Posterior vena cava (tissue), 2 donors: ENCODE measurements around the gene TTLL3. TPM values are rescaled to one million over a fixed set of nuclear protein-coding genes. Genes with fewer than 3 reads are reported as not detected.
"Not testable (repeated sequence)": the region's sequence is repeated elsewhere in the genome, so short reads cannot be mapped to it uniquely, and the experiment has no call there.

Source experiments
- DNase-seq: peaks from one replicate; pipeline ENCODE4 v3.0.0-alpha.2; 2020; ENCODE audit warnings: low spot score
- intact Hi-C, 2 donors: fragments of 100-400 bp; cut with DNase I; formaldehyde crosslinking; loops; one replicate each; pipeline versions ENCODE4 v1.14.1 to v1.14.2; 2022 to 2023
- long read RNA-seq, 2 donors: library from polyadenylated mRNA; unstranded; transcript quantifications; one replicate each; pipeline ENCODE4 v2.0.0, GENCODE V29; 2020 to 2021
- total RNA-seq, 2 donors: library from RNA; stranded (reverse); fragmentation: NEBNext Ultra II Directional; extraction: Animal tissue kit (Norgen Biotek cat#: 25700); gene quantifications; one replicate each; pipeline ENCODE4 v1.2.1, GENCODE V29; 2021
- donor health status: DM: yes; HTN: yes; CAD: no.
- donor health status: DM: yes; HTN: yes; CAD: no.

Gene TTLL3, protein sequence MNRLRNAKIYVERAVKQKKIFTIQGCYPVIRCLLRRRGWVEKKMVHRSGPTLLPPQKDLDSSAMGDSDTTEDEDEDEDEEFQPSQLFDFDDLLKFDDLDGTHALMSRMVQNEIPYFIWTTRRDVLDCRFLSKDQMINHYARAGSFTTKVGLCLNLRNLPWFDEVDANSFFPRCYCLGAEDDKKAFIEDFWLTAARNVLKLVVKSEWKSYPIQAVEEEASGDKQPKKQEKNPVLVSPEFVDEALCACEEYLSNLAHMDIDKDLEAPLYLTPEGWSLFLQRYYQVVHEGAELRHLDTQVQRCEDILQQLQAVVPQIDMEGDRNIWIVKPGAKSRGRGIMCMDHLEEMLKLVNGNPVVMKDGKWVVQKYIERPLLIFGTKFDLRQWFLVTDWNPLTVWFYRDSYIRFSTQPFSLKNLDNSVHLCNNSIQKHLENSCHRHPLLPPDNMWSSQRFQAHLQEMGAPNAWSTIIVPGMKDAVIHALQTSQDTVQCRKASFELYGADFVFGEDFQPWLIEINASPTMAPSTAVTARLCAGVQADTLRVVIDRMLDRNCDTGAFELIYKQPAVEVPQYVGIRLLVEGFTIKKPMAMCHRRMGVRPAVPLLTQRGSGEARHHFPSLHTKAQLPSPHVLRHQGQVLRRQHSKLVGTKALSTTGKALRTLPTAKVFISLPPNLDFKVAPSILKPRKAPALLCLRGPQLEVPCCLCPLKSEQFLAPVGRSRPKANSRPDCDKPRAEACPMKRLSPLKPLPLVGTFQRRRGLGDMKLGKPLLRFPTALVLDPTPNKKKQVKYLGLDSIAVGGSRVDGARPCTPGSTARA
- total RNA-seq, result 10 to 100 TPM; 24.9 to 44.4 TPM
- long read RNA-seq, donor 1, full-length matches to known transcripts, result 1 of 15 reads
- long read RNA-seq, donor 1, partial matches to known transcripts, result 7 of 15 reads
- long read RNA-seq, donor 1, other reads (novel, unspliced or antisense), result 7 of 15 reads
- long read RNA-seq, donor 2, partial matches to known transcripts, result 0 of 4 reads
- long read RNA-seq, donor 2, other reads (novel, unspliced or antisense), result 3 of 4 reads

DNA sequence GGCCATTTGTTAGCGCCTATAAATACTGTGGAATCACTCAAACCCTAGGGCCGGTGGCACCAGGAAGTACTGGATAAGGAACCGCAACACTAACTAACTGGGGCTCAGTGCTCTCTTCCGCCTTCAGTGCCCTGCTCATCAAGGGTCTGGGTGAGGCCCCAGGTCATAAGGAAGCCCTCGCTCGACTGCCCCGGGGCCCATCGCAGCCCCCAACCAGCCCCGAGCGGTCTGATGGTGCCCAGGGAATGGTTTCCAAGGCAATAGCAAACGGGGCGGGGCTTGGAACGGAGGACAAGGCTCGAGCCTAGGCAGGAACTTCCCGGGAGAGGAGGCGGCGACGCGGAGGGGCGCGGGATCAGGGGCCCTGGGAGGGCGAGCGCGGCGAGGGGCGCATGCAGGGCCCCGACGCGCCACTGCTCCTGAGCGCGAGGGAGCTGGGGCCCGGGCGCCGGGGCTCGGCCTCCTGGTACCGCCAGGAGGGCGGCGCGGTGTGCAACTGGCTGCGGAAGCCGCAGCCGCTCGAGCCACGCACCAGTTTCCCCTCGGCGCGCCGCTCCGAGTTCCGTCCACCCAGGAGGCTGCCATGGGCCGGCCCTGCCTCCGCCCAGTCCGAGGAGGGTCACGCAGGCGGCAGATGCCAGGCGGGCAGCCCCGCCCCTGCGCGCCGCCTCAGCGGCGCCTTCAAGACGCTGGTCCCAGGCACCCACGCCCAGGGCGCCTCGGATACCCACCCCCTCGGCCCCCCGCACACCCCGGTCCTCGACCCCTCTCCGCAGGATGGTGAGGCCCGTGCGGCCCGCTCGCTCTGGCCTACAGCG, at the start of gene TTLL3:
TTLL3 (plus strand) TSS at position 648 of the 818 bp plus-strand sequence. CDS start 400 bp downstream, outside the sequence.
- peak; percentile 94 for DNase-seq
- intact Hi-C loops, result no loop called here

DNA sequence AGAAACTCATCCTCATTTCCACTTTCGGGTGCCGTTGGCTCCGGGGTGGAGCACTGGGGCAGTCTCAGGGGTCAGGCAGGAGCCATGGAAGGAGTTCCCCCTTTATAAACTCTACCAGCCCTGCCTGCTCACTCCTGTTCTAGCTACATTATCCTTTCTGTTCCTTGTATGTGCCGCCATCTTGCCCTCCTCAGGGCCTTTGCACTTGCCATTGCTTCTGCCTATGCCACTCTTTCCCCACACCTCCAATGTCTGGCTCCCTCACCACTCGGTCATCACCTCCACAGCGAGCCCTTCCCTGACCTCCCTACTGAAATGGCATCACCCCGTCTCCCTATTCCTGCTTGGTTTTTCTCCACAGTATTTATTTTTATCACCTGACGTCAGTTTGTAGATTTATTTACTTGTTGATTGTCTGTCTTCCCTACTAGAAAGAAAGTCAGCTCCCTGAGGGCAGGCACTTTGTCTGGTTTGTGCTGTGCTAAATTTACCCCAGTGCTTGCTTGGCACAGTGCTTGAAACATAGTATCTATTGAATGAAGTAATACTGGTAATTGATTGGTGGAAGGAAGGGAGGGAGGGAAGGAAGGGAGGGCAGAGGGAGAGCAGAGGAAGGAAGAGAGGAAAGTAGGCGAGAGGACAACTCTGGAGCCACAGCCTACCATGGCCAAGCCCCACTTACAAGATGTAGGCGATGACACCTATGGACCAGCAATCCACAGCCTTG, 49.1 kb upstream of the TTLL3 start:
- intact Hi-C loops, result no loop called here
- DNase-seq, result no peak

DNA sequence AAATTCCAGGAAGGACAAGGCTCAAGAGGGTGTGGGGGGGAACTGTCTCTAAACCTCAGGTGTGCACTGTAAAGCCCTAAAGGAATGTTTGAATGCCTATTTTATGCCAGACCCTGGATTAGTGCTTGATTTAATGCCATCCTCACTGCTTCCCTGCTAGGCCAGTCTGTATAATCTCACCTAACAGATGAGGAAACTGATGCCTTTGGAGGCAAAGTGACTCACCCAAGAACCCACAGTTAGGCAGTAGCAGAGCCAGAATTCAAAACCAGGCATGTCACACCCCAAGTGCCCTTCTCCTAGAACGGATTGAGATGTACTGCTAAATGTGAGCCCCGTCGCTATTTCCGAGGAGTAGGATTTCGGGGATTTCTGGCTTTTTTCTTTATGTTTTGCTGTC, 48.1 kb upstream of the TTLL3 start:
- intact Hi-C loops, result no loop called here
- no peak for DNase-seq

DNA sequence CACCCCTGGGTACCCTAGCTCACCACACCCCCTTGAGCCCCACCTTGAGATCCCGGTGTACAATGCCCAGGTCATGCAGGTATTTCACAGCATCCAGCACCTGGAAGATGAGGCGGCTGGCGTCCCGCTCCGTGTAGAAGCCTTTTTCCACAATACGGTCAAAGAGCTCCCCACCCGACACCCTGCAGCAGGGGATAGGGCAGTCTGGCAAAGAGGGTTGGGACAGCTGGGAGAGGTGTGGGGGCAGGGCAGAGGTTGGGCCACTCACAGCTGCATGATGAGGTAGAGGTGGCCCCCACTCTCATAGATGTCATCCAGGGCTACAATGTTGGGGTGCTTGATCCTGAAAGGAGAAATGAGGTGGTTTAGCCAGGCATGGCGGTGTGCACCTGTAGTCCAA, 47.2 kb upstream of the TTLL3 start:
- intact Hi-C loops, result no loop called here
- DNase-seq, result no peak

DNA sequence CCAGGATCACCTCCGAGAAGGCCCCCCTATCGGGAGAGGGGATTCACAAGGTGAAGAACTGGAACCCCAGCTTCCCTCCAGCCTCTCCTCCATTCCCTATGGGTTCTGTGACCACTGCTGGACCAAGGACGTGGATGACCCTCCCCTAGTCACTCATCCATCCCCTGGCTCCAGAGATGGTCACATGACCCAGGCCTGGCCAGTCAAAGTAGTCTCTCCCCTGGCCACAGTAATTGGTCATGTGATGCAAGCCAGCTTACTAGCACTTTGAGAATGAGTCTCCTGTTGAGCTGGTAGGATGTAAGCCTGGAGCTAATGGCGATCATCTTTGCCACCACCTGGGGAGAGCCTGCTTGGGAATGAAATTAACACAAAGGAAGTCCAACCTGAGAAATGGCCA, 44.2 kb upstream of the TTLL3 start:
- no peak for DNase-seq
- intact Hi-C loops, result no loop called here

DNA sequence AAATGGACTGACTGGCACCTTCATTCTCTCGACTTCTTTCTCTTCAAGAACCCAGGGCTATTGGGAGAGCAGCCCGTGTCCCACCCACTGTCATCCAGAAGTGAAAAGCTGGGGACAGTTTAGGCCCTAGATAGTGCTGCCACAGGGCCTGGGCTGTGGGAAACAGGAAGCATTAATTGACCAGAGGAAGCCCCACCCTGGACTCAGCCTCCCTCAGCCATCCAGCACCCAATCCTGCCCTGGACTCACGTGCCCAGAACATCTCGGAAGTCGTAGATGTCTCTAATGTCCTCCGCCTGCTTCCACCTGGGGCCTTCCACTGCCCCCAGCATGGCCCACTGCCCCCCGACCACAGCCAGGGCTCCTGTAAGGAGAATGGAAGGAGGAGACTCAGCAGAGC, 42.6 kb upstream of the TTLL3 start:
- DNase-seq, result no peak
- intact Hi-C loops, result no loop called here

DNA sequence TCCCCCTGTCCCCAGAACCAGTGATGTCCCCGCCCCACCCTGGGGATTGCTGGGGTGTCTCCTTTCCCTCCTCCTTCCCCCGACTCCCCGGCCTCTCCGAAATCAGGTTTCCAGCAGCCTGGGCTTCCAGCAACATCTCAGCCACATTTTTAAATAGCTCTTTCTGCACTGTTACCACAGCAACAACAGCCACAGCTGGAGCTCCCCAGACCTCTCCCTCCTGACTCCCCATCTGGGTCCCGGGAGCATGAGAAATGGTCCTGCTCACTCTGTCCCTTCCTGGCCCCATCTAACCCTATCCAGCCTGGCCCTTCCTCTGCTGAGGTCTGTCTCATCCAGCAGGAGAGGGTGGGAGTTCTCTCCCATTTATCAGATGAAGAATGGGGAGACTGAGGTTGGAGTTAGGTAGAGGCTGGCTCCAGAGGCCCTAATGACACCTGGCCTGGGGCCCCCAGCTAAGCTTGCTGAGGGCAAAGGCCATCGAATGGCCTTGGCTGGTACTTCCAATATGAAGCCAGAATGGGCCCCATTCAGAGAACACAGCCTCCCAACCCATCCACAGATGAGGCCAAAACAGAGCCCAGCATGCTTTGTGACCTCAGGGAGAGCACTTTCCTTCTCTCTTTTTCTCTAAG, 41.8 kb upstream of the TTLL3 start:
- intact Hi-C loops, result no loop called here
- no peak for DNase-seq

DNA sequence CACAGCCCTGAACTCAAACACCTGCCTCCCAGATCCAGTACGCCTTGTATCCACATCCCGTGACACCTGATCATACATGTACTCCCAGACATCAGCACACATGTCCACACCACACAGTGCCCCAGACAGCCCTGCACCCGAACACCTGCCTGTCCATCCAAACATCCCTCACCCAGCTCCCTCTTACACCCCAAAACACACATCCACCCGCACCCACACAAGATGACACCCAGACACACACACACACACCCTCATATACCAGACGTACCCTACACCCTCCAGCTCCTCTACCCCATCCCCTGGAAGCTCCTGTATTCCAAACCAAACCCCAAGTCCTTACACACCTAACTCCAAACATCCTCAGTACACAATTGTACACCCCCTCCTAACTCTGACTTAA, 41.0 kb upstream of the TTLL3 start:
- no peak for DNase-seq
- intact Hi-C loops, result no loop called here

DNA sequence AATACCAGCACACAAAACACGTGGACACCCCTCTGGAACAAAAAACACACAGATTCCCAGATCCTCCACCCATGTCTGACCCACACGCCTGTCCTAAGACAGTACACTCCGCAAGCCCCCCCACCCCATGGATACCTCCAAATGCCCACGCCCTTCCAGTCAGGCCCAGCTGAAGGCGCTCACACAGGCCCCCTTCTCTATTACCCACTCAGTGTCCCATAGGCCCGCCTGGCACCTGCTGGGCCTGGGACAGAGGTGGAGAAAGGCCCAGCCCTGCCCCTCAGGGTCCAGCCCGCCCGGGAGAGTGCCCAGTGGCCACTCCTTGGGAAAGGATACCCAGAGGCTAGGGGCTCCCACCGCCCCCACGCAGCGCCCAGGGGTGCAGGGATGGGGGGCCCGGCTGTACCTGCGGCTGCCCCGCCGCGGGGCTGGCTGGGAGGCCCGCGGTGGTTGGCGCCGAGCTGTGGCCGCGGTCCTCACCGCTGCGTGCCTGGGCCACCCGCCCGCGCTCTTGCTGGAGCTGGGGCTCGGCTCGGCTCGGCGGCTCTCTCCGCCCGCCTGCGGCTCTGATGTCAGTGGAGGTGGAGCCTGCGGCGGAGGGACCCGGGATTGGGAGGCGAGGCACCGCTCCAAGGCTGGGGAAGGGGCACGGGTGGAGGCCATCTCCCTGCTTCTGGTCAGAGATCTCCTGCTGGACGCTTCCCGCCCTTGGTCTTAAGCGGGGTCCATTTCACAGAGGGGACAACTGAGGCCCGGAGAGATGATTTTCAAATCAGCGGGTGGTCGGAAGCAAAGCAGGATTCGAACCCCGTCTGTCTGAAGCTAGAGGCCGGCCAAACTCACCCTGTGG, 40.4 kb upstream of the TTLL3 start, which contains the start of gene CAMK1:
CAMK1 (minus strand) TSS at position 522 of the 850 bp plus-strand sequence. CDS start 2,198 bp downstream, outside the sequence.
- peak; percentile 94 for DNase-seq
- intact Hi-C loops, result no loop called here

DNA sequence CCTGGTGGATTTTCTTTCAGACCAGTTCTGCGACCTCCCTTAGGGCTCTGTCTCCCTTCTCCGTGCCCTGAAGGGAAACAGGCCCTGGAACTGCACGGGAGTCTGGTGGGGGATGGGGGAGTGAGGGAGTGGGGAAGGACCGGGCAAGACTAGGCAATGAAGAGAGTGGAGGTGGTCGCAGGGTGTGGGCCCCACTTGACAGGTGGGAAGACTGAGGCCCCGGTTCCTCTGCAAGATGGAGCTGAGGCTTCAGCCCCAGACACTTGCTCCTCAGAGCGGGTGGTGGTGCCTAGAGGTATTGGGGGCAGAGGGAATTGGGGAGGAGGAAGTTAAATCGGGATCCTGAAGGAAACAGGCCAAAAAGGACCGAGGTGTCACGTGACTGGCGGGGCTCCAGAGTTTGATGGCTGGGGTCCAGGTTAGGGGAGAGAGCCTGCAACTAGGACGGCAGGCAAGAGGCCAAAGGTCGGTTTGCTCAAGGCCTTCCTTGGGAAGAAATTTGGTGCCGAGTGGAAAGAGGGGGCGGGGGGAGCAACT, 39.7 kb upstream of the TTLL3 start:
- intact Hi-C loops, result no loop called here
- peak; percentile 95 for DNase-seq

DNA sequence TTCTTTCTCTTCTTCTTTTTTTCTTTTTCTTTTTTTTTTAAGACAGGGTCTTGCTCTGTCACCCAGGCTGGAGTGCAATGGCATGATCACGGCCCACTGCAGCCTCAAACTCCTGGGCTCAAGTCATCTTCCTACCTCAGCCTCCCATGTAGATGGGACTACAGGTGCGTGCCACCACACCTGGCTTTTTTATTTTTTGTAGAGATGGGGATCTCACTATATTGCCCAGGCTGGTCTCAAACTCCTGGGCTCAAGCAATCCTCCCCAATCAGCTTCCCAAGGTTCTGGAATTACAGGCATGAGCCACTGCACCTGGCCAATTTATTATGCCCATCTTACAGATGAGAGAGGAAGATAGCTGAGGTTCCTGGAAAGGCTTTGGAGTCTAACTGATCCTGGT, 39.1 kb upstream of the TTLL3 start:
- intact Hi-C loops, result not testable (repeated sequence)

DNA sequence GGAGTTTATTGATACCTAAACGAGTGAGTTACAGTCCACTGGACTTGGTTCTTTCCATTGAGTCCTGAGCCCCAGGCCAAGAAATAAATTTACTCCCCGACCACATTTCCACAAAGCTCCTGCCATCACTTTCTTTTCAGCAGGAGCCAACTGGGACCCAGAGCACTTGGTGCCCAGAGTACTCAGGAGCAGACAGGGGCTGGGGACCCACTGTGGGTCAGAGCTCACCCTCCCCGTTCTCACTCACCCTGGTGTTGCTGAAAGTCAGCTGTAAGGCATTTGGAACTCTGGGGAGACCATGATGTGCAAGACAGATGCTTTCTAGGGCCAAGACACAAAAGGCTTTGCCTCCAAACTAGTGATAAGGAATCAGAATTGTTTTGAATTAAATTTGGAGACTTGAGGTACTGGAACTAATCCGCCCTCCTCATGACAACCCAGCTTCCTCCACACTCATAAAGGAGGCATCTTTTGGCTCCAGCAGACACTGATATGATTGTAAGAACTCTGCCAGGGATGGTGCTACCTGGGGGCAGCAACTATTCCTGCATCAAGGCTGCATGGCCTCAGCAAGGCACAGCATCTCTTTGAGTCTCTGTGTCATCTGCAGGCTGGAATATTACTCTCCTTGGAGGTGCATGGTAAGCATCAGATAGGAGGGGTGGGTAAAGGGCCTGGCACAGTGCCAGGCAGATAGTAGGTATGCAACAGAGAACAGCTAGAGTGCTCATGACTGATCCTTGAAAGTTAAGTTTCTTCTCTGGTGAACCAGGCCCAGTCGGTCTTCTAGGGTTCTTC, 33.0 kb upstream of the TTLL3 start:
- intact Hi-C loops, result no loop called here
- DNase-seq, result no peak

More for the DNA sequence above, 39.1 kb upstream of the TTLL3 start:
- DNase-seq, result not testable (repeated sequence)

DNA sequence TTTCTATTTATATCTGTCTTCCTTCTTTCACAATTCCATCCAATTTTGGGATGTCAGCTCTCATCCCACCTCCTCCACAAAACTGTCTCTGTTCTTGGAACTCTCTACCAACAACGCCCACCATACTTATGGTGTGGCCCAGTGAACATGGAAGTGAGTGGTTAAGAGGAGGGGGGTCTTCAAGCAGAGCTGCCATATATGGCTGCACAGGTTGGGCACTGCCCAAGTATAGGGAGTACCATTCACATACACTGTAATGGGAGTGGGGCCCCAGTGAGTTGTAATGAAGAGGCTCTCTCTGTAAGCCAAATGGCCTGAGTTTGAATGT, 32.4 kb upstream of the TTLL3 start:
- DNase-seq, result no peak
- intact Hi-C loops, result no loop called here

DNA sequence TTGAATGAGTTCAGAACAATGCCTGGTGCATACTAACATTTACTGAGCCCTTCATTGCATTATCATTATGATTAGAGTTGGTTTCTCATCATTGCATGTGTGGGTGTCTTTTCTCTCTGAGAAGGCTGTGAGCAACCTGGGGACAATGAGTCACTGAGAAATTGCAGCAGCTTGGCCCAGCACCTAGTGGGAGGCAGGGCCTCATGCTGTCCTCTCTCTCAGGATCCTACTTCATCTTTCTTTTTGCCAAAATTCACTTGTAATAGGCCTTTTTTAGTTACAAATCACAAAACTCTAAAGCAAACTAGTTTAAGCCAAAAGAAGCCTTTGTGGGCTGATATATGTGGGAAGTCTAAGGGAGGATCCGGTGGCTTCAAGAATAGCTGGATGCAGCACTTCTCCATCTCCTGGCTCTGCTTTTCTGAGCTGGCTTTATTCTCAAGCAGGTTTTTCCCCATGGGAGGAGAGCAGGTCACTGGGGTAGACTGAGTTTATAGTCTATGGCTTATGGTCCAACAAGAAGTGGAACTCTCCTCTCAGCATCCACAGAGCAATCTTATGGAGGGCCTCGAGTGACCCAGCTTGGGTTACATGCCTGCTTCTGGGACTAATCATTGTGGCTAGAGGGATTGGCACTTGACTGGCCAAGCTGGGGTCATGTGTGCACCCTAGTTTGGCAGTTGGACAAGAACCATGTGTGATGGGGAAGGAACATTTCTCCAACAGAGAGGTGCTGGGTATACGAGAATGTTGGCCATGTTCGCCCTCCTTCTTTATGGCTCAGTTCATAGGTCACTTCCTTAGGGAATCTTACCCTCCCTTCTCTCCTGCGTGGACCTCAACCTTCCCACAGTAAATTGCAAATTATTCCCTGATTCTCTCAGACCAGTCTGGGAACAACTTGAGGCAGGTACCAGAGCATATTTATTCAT, 31.7 kb upstream of the TTLL3 start:
- intact Hi-C loops, result no loop called here
- no peak for DNase-seq

DNA sequence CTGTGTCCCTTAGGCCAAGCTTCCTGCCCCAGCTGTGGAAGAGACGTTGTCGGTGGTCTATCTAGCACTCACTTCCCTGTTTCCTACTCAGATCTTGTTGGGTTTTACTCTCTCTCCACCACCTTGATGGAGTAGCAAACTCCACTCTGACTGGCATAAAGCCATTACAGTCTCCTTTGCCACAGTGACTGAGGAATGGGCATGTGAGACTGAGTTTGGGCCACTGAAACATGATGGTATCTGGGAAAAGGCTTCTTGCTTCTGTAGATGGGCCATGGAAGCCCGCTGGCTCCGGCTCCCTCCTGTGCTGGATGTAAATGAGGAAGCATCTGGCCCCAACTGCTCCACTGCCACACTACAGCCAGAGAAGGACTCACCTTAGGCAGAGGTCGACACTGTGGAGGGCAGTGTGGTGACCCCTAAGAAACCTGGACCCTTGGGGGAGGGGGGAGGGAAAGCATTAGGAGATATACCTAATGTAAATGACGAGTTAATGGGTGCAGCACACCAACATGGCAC, 30.9 kb upstream of the TTLL3 start:
- no peak for DNase-seq
- intact Hi-C loops, result no loop called here
